Loucy (cell line): Measurements from ENCODE around the gene MCF2L.

Source experiments
- CTCF ChIP-seq: fragments of 200-600 bp; sonication (generic); conservative IDR thresholded peaks from 2 replicates; pipeline ENCODE4 v1.5.1; 2014; ENCODE audit warnings: mild to moderate bottlenecking, antibody characterized with exemption, low read length
- EZH2phosphoT487 ChIP-seq: fragments of 200-600 bp; IDR thresholded peaks from 2 replicates; pipeline ENCODE4 v1.6.1; 2018; ENCODE audit warnings: antibody characterized with exemption, mild to moderate bottlenecking, moderate library complexity, borderline replicate concordance

- TF ChIP-seq CTCF (no peak), EZH2phosphoT487 (no peak)
These were observed 5.1 kb downstream of the MCF2L start for GRCh38 chr13:112974125-112974524.
